Measurements from ENCODE around the gene PLEKHA6. TPM values are rescaled to one million over a fixed set of nuclear protein-coding genes. Genes with fewer than 3 reads are reported as not detected.

PLEKHA6 gene
- total and polyA plus RNA-seq, 2 donors (not counting 1 experiment from before 2014, with no cell fraction given): 0.31 to 0.47 TPM

GRCh38 chr1:204205486-204205885 lies 154.2 kb downstream of the PLEKHA6 start:
- Histone ChIP-seq H3K4me3 (ENCODE audit: control extremely low read depth in 1 of 5, extremely low read depth in 1 of 5, insufficient read depth in 1 of 5, low read depth in 2 of 5, low read length in 4 of 5) (no peak overlapping the region), H3K4me2 (replicated peaks; ENCODE audit: low read depth, low read length, poor library complexity, severe bottlenecking) (no peak overlapping the region), H3K79me2 (ENCODE audit: control insufficient read depth, insufficient read depth, low read length) (no peaks in the 10 kb centered on the region), H3K9ac (ENCODE audit: low read length) (no peak overlapping the region), H3K27ac (ENCODE audit: low read length in 2 of 2) (no peak overlapping the region), H3K9me3 (ENCODE audit: control extremely low read depth in 1 of 3, control insufficient read depth in 2 of 3, insufficient read depth in 1 of 3, low read length in 2 of 3) (peaks cover 0 to 3% (median 0%) of the 10 kb centered on the region in 3 donors), H3K27me3 (replicated peaks in 1 of 4; ENCODE audit: control extremely low read depth in 1 of 4, control insufficient read depth in 3 of 4, insufficient read depth in 4 of 4, low read length in 3 of 4) (peaks cover 0 to 21% (median 13%) of the 10 kb centered on the region in 4 experiments), H3K4me1 (ENCODE audit: control insufficient read depth in 2 of 2, insufficient read depth in 2 of 2, low read length in 2 of 2) (peaks cover 0 to 6% of the 10 kb centered on the region in 2 donors), H2AFZ (ENCODE audit: insufficient read depth, low read depth, low read length, poor library complexity, severe bottlenecking) (no peak overlapping the region), H3K36me3 (replicated peaks in 1 of 2; ENCODE audit: control extremely low read depth in 1 of 2, control insufficient read depth in 1 of 2, extremely low read depth in 1 of 2, insufficient read depth in 2 of 2, low read length in 1 of 2) (no peaks in the 10 kb centered on the region), H4K20me1 (ENCODE audit: control insufficient read depth, insufficient read depth, low read length, poor library complexity, severe bottlenecking) (no peaks in the 10 kb centered on the region)
- ChIA-PET CTCF (interaction anchor here (1.1 to 1.2 kb wide), 2 partner anchors 16 to 43 kb away, joined by 3 read pairs; no protein-coding TSS in a partner anchor), POLR2A (no interaction called here)
- no peaks in the 10 kb centered on the region for H3K9me3 Mint-ChIP-seq (ENCODE audit: insufficient read depth)
- no peak overlapping the region for H3K4me3 Mint-ChIP-seq
- TF ChIP-seq EZH2 (IDR thresholded peaks at IDR 0.05; ENCODE audit: borderline replicate concordance, insufficient read depth, low read depth, low read length, poor library complexity, severe bottlenecking): no peak
- TF ChIP-seq CTCF (IDR thresholded peaks at IDR 0.05): no peak
- DNase-seq: no peak
- intact Hi-C loops (cut with micrococcal nuclease): no loop called here
- H3K27ac Mint-ChIP-seq: no peak overlapping the region
- peaks cover 38% of the 10 kb centered on the region for H3K27me3 Mint-ChIP-seq
- no peak for ATAC-seq (ENCODE audit: low read depth)
- H3K4me1 Mint-ChIP-seq: no peaks in the 10 kb centered on the region

DNA sequence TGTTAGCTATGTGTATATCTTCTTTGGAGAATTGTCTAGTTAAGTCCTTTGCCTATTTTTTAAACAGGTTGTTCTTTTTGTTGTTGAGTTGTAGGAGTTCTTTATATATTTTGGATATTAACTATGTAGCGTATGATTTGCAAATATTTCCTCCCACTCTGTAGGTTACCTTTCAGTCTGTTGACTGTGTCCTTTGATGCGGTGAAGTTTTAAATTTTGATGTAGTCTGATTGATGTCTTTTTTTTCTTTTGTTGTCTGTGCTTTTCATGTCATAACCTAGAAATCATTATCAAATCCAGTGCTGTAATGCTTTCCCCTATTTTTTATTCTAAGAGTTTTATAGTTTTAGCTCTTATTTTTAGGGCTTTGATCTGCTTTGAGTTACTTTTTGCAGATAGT lies 154.8 kb downstream of the PLEKHA6 start:
- Histone ChIP-seq H3K4me1 (ENCODE audit: control insufficient read depth in 2 of 2, insufficient read depth in 2 of 2, low read length in 2 of 2) (peaks cover 0 to 6% of the 10 kb centered on the region in 2 donors), H3K27me3 (replicated peaks in 1 of 4; ENCODE audit: control extremely low read depth in 1 of 4, control insufficient read depth in 3 of 4, insufficient read depth in 4 of 4, low read length in 3 of 4) (peaks cover 0 to 21% (median 13%) of the 10 kb centered on the region in 4 experiments), H3K4me2 (replicated peaks; ENCODE audit: low read depth, low read length, poor library complexity, severe bottlenecking) (no peak overlapping the region), H2AFZ (ENCODE audit: insufficient read depth, low read depth, low read length, poor library complexity, severe bottlenecking) (no peak overlapping the region), H4K20me1 (ENCODE audit: control insufficient read depth, insufficient read depth, low read length, poor library complexity, severe bottlenecking) (no peaks in the 10 kb centered on the region), H3K4me3 (ENCODE audit: control extremely low read depth in 1 of 5, extremely low read depth in 1 of 5, insufficient read depth in 1 of 5, low read depth in 2 of 5, low read length in 4 of 5) (no peak overlapping the region), H3K9ac (ENCODE audit: low read length) (no peak overlapping the region), H3K27ac (ENCODE audit: low read length in 2 of 2) (no peak overlapping the region), H3K9me3 (ENCODE audit: control extremely low read depth in 1 of 3, control insufficient read depth in 2 of 3, insufficient read depth in 1 of 3, low read length in 2 of 3) (peaks cover 0 to 3% (median 0%) of the 10 kb centered on the region in 3 donors), H3K36me3 (replicated peaks in 1 of 2; ENCODE audit: control extremely low read depth in 1 of 2, control insufficient read depth in 1 of 2, extremely low read depth in 1 of 2, insufficient read depth in 2 of 2, low read length in 1 of 2) (no peaks in the 10 kb centered on the region), H3K79me2 (ENCODE audit: control insufficient read depth, insufficient read depth, low read length) (no peaks in the 10 kb centered on the region)
- H3K4me1 Mint-ChIP-seq: no peaks in the 10 kb centered on the region
- H3K9me3 Mint-ChIP-seq (ENCODE audit: insufficient read depth): no peaks in the 10 kb centered on the region
- ATAC-seq (ENCODE audit: low read depth) (no peak), DNase-seq (no peak)
- H3K4me3 Mint-ChIP-seq: no peak overlapping the region
- no CpG with 5 or more reads among the region's 2 CpGs for WGBS (ENCODE audit: insufficient coverage)
- POLR2A ChIA-PET: no interaction called here
- CTCF ChIA-PET: no interaction called here
- intact Hi-C loops (cut with micrococcal nuclease): no loop called here
- no peak for TF ChIP-seq CTCF (IDR thresholded peaks at IDR 0.05)
- TF ChIP-seq EZH2 (IDR thresholded peaks at IDR 0.05; ENCODE audit: borderline replicate concordance, insufficient read depth, low read depth, low read length, poor library complexity, severe bottlenecking): no peak
- no peak overlapping the region for H3K27ac Mint-ChIP-seq
- peaks cover 38% of the 10 kb centered on the region for H3K27me3 Mint-ChIP-seq
